HL-60 (cell line): Measurements from ENCODE around the gene LSAMP.

Experiments
- POLR2AphosphoS5 ChIP-seq: IDR thresholded peaks from 2 replicates; pipeline ENCODE4 v1.6.1; 2012; ENCODE audit warnings: low read depth
- SPI1 ChIP-seq: IDR thresholded peaks from 2 replicates; pipeline ENCODE4 v1.6.1; 2012; ENCODE audit warnings: low read depth, mild to moderate bottlenecking, borderline replicate concordance
- TF ChIP-seq, protein P1 (sequence below): IDR thresholded peaks from one replicate; pipeline ENCODE4 v1.5.1; 2011; ENCODE audit warnings: low read length, control low read depth, inconsistent platforms; ENCODE audit not compliant: insufficient read depth
- TF ChIP-seq, protein P2 (sequence below): IDR thresholded peaks from 2 replicates; pipeline ENCODE4 v1.6.1; 2012; ENCODE audit warnings: low read depth; ENCODE audit not compliant: insufficient replicate concordance

DNA sequence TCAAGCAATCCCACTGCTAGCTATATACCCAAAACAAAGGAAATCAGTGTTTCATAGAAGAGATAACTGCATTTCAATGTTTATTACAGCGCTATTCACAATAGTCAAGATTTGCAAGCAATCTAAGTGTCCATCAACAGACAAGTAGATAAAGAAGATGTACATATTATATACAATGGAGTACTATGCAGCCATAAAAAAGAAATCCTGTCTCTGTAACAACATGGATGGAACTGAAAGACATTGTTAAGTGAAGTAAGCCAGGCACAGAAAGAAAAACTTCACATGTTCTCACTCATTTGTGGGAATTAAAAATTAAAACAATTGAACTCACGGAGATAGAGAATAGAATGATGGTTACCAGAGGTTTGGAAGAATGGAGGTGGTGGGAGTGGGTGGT is 89.2 kb downstream of the LSAMP start:
- TF ChIP-seq, protein P1, sequence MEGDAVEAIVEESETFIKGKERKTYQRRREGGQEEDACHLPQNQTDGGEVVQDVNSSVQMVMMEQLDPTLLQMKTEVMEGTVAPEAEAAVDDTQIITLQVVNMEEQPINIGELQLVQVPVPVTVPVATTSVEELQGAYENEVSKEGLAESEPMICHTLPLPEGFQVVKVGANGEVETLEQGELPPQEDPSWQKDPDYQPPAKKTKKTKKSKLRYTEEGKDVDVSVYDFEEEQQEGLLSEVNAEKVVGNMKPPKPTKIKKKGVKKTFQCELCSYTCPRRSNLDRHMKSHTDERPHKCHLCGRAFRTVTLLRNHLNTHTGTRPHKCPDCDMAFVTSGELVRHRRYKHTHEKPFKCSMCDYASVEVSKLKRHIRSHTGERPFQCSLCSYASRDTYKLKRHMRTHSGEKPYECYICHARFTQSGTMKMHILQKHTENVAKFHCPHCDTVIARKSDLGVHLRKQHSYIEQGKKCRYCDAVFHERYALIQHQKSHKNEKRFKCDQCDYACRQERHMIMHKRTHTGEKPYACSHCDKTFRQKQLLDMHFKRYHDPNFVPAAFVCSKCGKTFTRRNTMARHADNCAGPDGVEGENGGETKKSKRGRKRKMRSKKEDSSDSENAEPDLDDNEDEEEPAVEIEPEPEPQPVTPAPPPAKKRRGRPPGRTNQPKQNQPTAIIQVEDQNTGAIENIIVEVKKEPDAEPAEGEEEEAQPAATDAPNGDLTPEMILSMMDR, result no peak
- TF ChIP-seq, protein P2, sequence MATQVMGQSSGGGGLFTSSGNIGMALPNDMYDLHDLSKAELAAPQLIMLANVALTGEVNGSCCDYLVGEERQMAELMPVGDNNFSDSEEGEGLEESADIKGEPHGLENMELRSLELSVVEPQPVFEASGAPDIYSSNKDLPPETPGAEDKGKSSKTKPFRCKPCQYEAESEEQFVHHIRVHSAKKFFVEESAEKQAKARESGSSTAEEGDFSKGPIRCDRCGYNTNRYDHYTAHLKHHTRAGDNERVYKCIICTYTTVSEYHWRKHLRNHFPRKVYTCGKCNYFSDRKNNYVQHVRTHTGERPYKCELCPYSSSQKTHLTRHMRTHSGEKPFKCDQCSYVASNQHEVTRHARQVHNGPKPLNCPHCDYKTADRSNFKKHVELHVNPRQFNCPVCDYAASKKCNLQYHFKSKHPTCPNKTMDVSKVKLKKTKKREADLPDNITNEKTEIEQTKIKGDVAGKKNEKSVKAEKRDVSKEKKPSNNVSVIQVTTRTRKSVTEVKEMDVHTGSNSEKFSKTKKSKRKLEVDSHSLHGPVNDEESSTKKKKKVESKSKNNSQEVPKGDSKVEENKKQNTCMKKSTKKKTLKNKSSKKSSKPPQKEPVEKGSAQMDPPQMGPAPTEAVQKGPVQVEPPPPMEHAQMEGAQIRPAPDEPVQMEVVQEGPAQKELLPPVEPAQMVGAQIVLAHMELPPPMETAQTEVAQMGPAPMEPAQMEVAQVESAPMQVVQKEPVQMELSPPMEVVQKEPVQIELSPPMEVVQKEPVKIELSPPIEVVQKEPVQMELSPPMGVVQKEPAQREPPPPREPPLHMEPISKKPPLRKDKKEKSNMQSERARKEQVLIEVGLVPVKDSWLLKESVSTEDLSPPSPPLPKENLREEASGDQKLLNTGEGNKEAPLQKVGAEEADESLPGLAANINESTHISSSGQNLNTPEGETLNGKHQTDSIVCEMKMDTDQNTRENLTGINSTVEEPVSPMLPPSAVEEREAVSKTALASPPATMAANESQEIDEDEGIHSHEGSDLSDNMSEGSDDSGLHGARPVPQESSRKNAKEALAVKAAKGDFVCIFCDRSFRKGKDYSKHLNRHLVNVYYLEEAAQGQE, result no peak
- TF ChIP-seq POLR2AphosphoS5 (no peak), SPI1 (no peak)
